T-helper 1 cell treated with Interleukin-12 subunit alpha and Interleukin-12 subunit beta and Interleukin-4 antibody, amounts not matched to agents 30 μg/mL and 1 μg/mL, for 36 hours (primary cell): ENCODE measurements around the gene ZNF407.

ENCODE experiments used
- H3K27ac Mint-ChIP-seq: one replicate; pipeline ENCODE4 v1.8.0; 2021; ENCODE audit warnings: mild to moderate bottlenecking, mixed read lengths
- H3K27me3 Mint-ChIP-seq: one replicate; pipeline ENCODE4 v1.8.0; 2021; ENCODE audit warnings: low read depth, mixed read lengths
- H3K36me3 Mint-ChIP-seq: one replicate; pipeline ENCODE4 v1.8.0; 2021; ENCODE audit warnings: low read depth, mixed read lengths
- H3K4me1 Mint-ChIP-seq: one replicate; pipeline ENCODE4 v1.8.0; 2021; ENCODE audit warnings: low read depth, mixed read lengths
- H3K4me3 Mint-ChIP-seq: one replicate; pipeline ENCODE4 v1.8.0; 2021; ENCODE audit warnings: mild to moderate bottlenecking, moderate library complexity, mixed read lengths
- H3K9me3 Mint-ChIP-seq: one replicate; pipeline ENCODE4 v1.8.0; 2021; ENCODE audit warnings: mixed read lengths

Gene ZNF407

GRCh38 chr18:74630804-74631203 is 33.1 kb downstream of the ZNF407 start:
- H3K36me3 Mint-ChIP-seq = peaks cover 30% of the 10 kb centered on the region
- H3K9me3 Mint-ChIP-seq = no peaks in the 10 kb centered on the region
- H3K27me3 Mint-ChIP-seq = no peaks in the 10 kb centered on the region
- H3K4me1 Mint-ChIP-seq = peaks cover 40% of the 10 kb centered on the region
- peak overlapping the region; percentile 83 for H3K4me3 Mint-ChIP-seq
- peak overlapping the region; percentile 90 for H3K27ac Mint-ChIP-seq

GRCh38 chr18:74631212-74631611 is 33.5 kb downstream of the ZNF407 start:
- H3K4me1 Mint-ChIP-seq = peaks cover 40% of the 10 kb centered on the region
- H3K27ac Mint-ChIP-seq = peak overlapping the region; percentile 90
- peaks cover 30% of the 10 kb centered on the region for H3K36me3 Mint-ChIP-seq
- no peaks in the 10 kb centered on the region for H3K9me3 Mint-ChIP-seq
- H3K27me3 Mint-ChIP-seq = no peaks in the 10 kb centered on the region
- peak overlapping the region; percentile 83 for H3K4me3 Mint-ChIP-seq

- Mint-ChIP-seq H3K4me1 (peaks cover 40% of the 10 kb centered on the region), H3K36me3 (peaks cover 30% of the 10 kb centered on the region), H3K27me3 (no peaks in the 10 kb centered on the region), H3K27ac (peak overlapping the region; percentile 90), H3K4me3 (peak overlapping the region; percentile 83), H3K9me3 (no peaks in the 10 kb centered on the region)
Observed at GRCh38 chr18:74631623-74632350, 34.1 kb downstream of the ZNF407 start.

GRCh38 chr18:74632351-74632679 is 34.6 kb downstream of the ZNF407 start:
- Mint-ChIP-seq H3K9me3 (no peaks in the 10 kb centered on the region), H3K4me1 (peaks cover 36% of the 10 kb centered on the region), H3K36me3 (peaks cover 30% of the 10 kb centered on the region)

GRCh38 chr18:74632856-74633255 is 35.2 kb downstream of the ZNF407 start:
- peaks cover 30% of the 10 kb centered on the region for H3K36me3 Mint-ChIP-seq
- H3K4me3 Mint-ChIP-seq = peak overlapping the region; percentile 83
- H3K27ac Mint-ChIP-seq = peak overlapping the region; percentile 90
- no peaks in the 10 kb centered on the region for H3K9me3 Mint-ChIP-seq
- H3K27me3 Mint-ChIP-seq = no peaks in the 10 kb centered on the region
- H3K4me1 Mint-ChIP-seq = peaks cover 30% of the 10 kb centered on the region

More at GRCh38 chr18:74632351-74632679, 34.6 kb downstream of the ZNF407 start:
- Mint-ChIP-seq H3K4me3 (peak overlapping the region; percentile 83), H3K27me3 (no peaks in the 10 kb centered on the region), H3K27ac (peak overlapping the region; percentile 90)

GRCh38 chr18:74633652-74634352 is 36.1 kb downstream of the ZNF407 start:
- H3K9me3 Mint-ChIP-seq = no peaks in the 10 kb centered on the region
- H3K4me3 Mint-ChIP-seq = no peak overlapping the region
- peaks cover 30% of the 10 kb centered on the region for H3K36me3 Mint-ChIP-seq
- H3K27ac Mint-ChIP-seq = no peak overlapping the region
- no peaks in the 10 kb centered on the region for H3K27me3 Mint-ChIP-seq
- H3K4me1 Mint-ChIP-seq = peaks cover 29% of the 10 kb centered on the region

- H3K27me3 Mint-ChIP-seq = no peaks in the 10 kb centered on the region
- no peak overlapping the region for H3K27ac Mint-ChIP-seq
- peaks cover 30% of the 10 kb centered on the region for H3K36me3 Mint-ChIP-seq
Observed at GRCh38 chr18:74635224-74635975, 37.7 kb downstream of the ZNF407 start.

GRCh38 chr18:74637070-74637469 is 39.4 kb downstream of the ZNF407 start:
- Mint-ChIP-seq H3K9me3 (no peaks in the 10 kb centered on the region), H3K27ac (no peak overlapping the region), H3K4me3 (no peak overlapping the region), H3K4me1 (peaks cover 14% of the 10 kb centered on the region), H3K36me3 (peaks cover 23% of the 10 kb centered on the region), H3K27me3 (no peaks in the 10 kb centered on the region)

More at GRCh38 chr18:74635224-74635975, 37.7 kb downstream of the ZNF407 start:
- Mint-ChIP-seq H3K9me3 (no peaks in the 10 kb centered on the region), H3K4me1 (peaks cover 28% of the 10 kb centered on the region), H3K4me3 (no peak overlapping the region)

- Mint-ChIP-seq H3K27ac (no peak overlapping the region), H3K27me3 (no peaks in the 10 kb centered on the region), H3K4me1 (peaks cover 3% of the 10 kb centered on the region), H3K4me3 (no peak overlapping the region), H3K9me3 (no peaks in the 10 kb centered on the region), H3K36me3 (peaks cover 16% of the 10 kb centered on the region)
Observed at GRCh38 chr18:74638210-74638609, 40.5 kb downstream of the ZNF407 start.

GRCh38 chr18:74644713-74645112 is 47.0 kb downstream of the ZNF407 start:
- H3K27ac Mint-ChIP-seq = no peak overlapping the region
- H3K27me3 Mint-ChIP-seq = no peaks in the 10 kb centered on the region

GRCh38 chr18:74645679-74646078 is 48.0 kb downstream of the ZNF407 start:
- H3K27me3 Mint-ChIP-seq = no peaks in the 10 kb centered on the region
- no peak overlapping the region for H3K27ac Mint-ChIP-seq
- no peak overlapping the region for H3K4me3 Mint-ChIP-seq
- peaks cover 10% of the 10 kb centered on the region for H3K36me3 Mint-ChIP-seq
- H3K4me1 Mint-ChIP-seq = peaks cover 4% of the 10 kb centered on the region
- no peaks in the 10 kb centered on the region for H3K9me3 Mint-ChIP-seq

More at GRCh38 chr18:74644713-74645112, 47.0 kb downstream of the ZNF407 start:
- H3K4me3 Mint-ChIP-seq = no peak overlapping the region
- H3K4me1 Mint-ChIP-seq = peaks cover 4% of the 10 kb centered on the region
- peaks cover 10% of the 10 kb centered on the region for H3K36me3 Mint-ChIP-seq
- no peaks in the 10 kb centered on the region for H3K9me3 Mint-ChIP-seq

GRCh38 chr18:74651327-74652128 is 53.9 kb downstream of the ZNF407 start:
- no peaks in the 10 kb centered on the region for H3K9me3 Mint-ChIP-seq
- no peak overlapping the region for H3K27ac Mint-ChIP-seq
- H3K36me3 Mint-ChIP-seq = peaks cover 5% of the 10 kb centered on the region
- H3K4me3 Mint-ChIP-seq = no peak overlapping the region
- H3K27me3 Mint-ChIP-seq = no peaks in the 10 kb centered on the region
- H3K4me1 Mint-ChIP-seq = no peaks in the 10 kb centered on the region

GRCh38 chr18:74652392-74652988 is 54.8 kb downstream of the ZNF407 start:
- Mint-ChIP-seq H3K27me3 (no peaks in the 10 kb centered on the region), H3K27ac (no peak overlapping the region), H3K9me3 (no peaks in the 10 kb centered on the region), H3K36me3 (peaks cover 5% of the 10 kb centered on the region), H3K4me3 (no peak overlapping the region), H3K4me1 (peaks cover 1% of the 10 kb centered on the region)

GRCh38 chr18:74654638-74655037 is 57.0 kb downstream of the ZNF407 start:
- H3K9me3 Mint-ChIP-seq = no peaks in the 10 kb centered on the region
- H3K4me3 Mint-ChIP-seq = no peak overlapping the region
- H3K27ac Mint-ChIP-seq = no peak overlapping the region
- peaks cover 1% of the 10 kb centered on the region for H3K4me1 Mint-ChIP-seq
- no peaks in the 10 kb centered on the region for H3K27me3 Mint-ChIP-seq
- peaks cover 5% of the 10 kb centered on the region for H3K36me3 Mint-ChIP-seq
